CD4-positive, alpha-beta T cell treated with Interleukin-17A for 1 hour (primary cell): ENCODE data around the gene TIFAB.

Source experiments
- DNase-seq: peaks from one replicate; pipeline ENCODE4 v3.0.0-alpha.2; 2020

TIFAB gene

DNA sequence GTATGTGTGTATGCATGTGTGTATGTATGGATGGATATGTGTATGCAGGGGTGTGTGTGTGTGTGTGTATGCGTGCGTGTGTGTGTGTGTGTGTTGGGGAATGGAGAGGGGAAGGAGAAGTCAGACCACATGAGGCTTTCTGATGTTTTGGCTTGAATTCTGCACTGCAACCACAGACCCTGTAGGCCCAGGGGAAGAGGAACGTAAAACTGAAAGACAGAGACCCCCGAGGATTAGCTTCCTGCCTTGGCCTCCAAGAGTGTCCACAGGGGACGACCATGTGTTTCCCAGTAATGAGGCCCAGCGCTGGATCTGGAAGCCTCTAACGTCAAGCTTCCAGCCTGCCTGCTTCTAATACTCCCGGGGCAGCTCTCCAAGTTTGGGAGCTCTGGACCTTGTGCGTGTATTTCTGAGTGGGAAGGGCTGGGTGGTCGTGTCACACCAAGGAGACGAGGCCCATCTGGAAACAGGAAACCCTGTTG lies 10.8 kb downstream of the TIFAB start:
- no peak for DNase-seq

DNA sequence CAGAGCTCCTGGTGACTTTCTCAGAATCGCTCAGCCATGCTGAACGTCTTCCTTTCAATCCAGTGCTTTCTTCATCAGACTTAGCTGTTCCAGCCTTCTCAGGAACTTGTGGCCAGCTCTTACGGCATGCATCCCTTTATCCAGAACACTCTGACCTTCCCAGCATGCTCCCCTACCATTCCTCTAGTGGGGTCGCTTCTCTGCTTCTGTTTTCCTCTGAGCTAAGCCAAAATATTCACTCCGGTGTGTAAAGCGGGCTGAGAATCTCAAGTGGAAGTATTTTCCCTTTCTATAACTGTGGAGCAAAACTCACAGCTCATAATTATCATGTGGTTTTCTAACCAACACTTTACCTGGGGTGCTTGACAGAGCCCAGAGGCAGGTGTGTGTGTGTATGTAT lies 11.2 kb downstream of the TIFAB start:
- DNase-seq, result no peak

DNA sequence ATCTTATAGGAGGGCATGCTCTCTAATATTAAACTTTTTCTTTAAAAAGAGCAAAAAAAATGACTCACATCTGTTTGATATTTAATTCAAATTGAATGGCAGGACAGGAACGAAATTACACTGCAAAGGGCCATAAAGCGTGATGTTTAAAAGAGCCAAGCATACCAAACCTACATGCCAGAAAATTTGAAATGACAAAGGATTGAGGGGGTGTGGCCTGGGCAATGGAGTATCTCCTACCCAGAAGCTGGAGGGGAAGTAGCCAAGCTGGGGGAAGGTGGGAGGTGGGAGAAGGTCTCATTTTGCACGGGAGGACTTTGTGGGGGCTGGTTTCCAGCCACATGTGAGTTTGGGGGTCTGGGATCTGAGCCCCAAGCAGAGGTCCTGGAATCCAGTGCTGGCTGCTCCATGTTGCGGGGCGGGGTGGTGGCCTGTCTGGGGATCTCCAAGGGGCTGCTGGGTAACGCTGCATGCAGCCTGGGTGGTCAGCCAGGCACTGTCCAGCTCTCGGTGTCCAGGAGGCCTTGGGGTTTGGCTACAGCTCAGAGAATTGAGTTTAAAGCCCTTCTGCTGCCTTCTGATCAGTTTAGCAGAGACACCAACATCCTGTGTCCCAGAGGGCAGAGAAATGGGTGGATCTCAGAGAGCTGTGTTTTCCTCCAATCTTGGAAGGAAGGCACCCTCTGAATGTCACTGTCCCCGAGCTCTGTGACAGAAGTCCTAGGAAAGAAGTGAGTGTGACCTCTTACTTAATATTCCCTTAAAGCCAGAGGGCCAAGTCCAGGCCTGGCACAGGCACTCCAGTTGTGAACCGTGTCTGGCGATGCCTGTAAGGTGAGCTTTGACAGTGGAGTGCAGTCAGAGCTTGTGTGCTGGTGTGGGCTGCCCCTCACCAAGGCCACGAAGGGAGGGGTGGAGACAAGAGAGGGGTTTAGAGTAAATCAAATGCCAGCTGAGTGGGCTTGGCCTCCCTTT lies 12.6 kb downstream of the TIFAB start:
- DNase-seq, result no peak

DNA sequence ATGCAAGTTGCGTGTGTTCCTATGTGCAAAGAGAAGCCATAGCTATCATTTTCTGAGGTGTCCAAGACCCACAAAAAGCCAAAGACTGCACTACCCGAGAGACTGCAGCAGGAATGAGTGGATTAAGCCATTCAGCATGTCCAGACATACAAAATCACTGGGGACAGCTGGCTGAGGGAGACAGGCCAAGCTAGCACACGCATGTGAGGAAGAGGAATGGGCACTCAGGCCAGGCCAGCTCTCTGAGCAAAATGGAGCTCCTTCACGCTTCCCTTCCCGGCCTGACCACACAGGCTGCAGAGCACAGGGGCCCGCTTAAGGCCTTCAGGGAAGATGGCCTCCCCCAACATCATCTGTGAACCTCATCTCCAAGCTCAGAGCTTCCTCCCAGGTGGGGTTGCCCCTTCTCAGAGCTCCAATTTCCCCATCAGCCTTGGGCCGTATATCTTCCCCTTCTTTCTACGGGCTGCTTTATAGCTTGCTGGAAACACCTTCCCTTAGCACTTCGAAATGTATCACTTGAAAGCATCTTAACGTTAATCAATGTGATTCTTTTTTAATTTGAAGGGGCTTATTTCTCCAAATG lies 13.4 kb downstream of the TIFAB start:
- no peak for DNase-seq

DNA sequence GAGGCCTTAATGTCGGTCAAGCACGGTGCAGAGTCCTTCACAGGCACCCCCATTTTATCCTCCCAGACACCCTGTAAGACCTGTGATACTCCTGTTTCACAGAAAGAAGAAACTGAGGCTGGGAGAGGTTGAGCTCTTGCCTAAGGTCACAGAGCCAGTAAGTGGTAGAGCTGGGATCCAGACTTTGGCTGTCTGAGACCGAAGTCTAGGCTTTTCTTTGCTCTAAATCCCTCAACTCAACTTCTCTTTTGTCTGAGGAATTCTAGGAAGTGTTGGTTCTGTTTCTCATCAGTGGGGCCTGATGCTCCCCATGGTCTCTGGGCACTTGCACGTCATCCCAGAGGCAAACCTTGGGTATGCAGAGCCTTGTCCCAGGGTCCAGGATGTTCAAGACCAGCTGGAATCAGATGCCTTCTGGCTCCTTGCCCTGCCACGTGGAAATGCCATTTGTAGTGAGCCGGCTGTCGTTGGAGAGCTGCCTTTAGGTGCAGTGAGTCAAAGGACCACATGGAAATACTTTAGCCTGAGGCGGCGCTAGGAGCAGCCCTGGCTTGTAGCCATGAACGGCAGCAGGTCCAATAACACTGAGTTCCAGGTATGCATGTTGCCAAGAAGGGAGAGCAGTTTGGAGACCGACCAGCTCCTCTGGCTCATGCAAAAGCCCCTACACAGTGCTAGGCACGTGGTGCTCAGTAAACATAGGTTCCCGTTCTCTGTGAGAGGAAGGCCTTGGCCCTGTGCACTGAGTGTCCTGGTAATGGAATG lies 14.2 kb downstream of the TIFAB start:
- DNase-seq, result no peak

DNA sequence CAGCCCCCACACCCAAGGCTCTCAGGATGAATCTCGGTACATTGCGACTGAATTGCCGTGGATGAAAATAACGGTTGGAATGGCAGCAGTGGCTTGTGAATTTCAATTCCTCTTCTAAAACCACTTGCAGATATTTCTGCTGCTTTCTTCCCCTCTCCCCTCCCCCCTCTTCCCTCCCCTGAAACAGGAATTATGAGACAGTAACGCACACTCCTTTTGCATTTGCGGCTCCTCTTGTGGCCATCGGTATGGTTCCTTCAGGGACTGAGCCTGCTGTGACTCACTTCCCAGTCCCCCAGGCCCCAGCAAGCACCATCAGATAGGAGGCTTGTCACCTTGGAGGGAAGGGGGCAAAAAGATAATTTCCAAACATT lies 14.7 kb downstream of the TIFAB start:
- peak; percentile 21 for DNase-seq

DNA sequence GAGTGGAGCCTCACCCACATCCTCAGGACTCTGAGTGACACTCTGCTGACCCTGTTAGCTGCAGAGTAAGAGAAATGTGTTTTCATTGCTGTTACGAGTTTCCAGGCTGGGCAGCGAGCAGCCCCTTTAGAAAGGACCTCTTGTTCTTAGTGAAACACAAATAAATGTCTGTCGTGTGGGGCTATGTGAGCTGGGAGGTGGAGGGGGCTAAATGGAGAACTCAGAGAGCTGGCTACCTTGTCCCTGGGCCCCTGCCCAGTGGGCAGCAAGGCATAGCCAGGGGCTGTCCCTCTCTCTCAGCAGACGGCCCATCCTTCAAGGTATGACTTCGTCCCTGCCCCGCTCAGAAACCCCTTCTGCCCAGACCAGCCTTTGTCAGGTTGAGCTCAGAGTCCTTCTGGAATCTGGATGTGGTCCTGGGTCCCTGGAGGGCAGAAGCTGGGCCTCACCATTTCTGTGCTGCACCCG lies 15.2 kb downstream of the TIFAB start:
- DNase-seq, result no peak

DNA sequence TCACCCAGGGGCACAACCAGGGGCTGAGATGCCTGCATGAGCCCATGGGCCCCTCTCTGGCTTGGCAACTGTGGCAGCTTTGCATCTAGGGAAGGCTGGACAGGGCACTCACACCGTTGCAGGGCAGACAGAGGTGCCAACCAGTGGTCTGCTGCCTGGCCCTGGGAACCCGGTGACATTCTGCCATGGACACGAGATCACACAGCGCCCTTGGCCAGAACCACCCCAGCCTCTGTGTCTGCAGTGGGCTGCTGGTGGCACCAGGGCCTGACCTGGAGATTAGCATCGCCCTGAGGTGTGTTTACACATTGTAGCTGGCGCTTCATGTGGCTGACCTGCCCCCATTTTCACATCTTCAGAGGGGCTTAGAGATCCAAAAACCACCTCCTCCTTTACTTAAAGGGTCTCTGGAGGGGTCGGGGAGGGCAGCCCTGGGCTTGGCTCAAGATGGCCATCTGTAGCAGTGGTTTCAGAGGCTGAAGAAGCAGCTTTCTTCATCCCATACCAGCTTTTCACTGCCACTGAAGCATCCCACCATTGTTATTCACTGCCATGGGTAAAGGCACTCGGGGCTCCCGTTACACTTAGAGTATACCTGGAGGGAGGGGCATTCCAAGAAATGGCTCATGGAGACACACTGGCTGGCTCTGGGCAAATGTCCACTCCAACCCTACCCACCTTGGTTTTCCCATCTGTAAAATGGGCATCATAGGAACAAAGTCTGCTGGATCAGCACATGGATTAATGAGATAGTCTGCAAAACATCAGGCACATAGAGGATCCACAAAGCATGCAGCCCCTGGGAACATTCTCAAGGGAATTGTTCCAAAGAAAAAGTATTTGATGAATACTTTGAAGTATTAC lies 16.5 kb downstream of the TIFAB start:
- no peak for DNase-seq

DNA sequence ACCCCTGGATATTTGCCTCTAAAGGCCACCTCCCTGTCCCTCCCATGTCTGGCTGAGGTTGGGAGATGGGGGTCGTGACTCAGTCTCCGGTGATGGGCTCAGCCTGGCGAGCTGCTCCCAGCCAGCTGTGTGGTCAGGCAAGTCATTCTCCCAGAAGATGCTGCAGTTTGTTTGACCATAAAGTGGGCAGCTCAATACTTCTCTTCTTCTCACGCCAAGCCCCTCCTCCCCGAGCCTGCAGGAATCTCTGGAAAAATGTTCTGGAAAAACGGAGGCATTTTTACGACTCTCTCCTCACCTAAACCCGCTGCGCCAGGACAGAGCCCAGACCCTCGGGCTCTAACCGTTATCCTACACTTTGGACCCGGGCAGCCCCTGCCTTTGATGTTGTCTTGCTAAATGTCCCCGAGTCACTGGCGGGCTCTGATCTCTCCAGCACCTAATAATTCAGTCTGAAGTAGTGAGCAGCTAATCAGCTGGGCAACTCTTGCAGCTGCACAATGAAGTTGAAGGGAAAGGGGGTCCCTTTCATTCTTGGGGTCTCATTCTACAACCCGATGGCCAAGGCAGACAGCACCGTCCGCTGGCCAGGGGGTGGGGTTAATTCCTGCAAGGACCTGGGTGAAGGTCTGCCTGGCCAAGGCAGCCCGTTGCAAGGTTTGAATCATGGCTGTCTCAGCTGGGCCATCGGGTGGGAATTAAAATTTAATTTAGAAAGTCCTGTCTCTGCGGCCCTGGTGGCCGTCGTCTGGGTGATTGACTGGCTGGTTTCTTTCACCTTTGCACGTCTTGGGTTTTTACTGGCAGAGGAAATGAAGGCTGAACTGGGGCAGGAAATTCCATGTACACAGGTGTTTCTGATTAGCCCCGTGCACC lies 17.3 kb downstream of the TIFAB start:
- DNase-seq, result no peak

DNA sequence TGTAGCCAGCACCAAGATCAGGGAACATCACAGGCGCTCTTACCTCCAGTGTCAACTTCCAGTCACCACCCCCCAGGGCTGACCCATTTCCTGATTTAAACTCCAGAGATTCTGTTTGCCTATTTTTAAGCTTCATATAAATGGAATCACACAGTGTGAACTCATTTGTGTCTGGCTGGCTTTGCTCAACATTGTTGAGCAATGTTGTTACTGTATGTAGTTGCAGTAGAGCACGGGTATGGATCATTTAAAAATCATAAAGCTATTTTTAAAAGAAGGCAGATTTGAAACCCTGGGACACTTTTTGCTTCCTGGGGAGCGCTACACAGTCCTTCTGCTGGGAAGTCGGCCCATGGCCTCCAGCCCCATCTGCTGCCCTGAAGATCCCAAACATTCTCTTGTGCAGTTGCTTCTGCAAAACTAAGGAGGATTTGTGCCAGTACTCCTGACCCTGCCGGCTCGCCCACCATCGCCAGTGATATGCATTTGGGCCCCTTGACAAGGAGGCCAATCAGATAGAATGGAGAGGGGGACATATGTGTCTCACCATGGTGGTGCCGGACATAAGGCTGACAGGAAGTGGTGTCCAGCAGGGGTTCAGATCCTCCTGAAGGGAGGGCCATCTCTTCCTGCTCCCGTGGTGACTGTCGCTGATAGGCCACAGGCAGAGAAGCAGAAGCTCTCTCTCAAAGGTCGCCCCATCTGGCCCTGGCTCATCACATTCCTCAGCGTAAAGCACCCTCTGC lies 18.3 kb downstream of the TIFAB start:
- DNase-seq, result no peak

DNA sequence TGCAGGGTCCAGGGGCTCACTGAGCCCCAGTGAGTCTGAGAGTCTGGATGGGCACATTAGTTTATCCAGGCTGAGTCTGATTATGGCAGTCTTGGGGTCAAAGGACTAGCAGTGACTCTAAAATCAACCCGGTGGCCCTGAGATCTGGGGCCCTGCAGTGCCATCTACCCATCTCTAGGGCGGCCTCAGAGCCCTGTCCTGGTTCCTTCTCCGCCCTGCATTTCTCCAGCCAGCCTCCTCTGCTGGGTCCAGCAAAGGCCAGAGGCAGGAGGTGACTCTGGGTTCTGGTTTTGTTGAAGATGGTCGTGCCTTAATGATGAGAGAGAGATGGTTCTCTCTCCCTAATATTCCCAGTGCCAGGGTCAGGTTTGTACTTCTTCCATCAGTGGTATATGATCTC lies 20.0 kb downstream of the TIFAB start:
- DNase-seq, result no peak

DNA sequence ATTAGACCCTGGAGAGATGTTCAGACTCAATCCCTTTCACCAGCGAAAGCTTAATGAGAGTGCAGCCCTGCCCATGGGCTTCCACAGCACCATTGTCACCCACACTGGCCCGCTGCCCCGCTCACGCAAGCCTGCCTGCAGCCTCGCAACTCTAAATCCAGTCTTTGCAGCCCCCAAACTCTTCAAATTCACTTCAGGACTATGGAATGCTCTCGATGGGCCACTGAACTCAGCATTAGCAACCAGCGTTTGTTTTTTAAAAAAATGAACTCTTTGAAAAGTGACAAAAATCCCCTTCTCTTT lies 22.1 kb downstream of the TIFAB start:
- no peak for DNase-seq

DNA sequence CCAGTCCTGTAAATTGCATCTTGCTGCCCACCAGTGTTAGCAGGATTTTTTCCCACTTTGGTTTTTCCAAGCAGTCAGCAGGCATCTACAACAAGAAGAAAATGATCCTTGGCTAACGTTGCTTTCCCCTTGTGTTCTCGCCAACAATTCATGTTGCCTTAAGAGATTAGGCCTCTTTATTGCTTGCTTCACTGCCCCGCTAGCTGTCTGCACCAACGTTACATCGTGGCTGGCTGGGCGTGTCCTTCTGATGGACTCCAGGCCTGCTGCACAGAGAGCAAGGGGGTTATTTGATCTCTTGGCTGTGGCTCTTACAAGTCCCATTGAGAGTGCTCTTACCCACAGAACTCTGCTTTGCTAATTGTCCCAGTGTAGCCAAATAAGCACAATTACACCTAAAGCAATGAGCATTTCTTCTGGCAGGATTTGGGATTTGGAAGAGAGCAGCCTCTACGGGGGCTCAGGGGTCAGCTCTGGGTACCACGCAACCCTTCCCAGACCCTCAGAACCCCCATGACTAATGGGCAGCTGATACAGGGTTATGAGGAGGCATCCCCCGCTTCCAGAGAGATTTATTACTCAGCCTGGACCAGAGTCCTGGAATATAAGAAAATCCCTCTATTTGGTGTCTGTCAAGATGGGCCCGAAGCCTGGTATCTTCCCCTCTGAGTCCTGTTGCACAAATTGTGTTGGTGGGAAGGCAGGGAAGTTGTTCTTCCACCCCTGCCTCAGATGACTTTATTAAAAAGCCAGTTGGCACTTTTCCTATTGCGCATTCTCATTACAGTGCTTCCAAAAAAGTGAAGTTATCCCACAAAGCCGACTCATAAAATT lies 22.6 kb downstream of the TIFAB start:
- DNase-seq, result no peak

DNA sequence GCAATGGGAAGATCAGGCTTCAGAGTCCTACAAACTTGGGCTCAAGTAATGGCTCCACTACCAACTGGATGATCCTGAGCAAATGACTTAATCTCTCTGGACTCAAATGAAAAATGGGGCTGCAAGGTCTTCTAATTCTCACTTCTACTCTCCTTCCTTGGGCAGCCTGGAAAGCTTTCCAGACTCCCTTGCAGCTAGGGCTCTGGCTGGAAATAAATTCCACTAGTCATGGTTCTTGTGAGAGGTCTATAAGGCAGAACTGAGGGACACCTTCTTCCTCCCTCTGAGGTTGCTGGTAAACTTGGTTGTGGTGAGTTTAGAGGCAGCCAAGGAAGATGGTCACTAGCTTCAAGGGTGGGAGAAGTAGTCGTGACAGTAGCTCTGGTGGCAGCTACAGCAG lies 23.6 kb downstream of the TIFAB start:
- DNase-seq, result no peak

DNA sequence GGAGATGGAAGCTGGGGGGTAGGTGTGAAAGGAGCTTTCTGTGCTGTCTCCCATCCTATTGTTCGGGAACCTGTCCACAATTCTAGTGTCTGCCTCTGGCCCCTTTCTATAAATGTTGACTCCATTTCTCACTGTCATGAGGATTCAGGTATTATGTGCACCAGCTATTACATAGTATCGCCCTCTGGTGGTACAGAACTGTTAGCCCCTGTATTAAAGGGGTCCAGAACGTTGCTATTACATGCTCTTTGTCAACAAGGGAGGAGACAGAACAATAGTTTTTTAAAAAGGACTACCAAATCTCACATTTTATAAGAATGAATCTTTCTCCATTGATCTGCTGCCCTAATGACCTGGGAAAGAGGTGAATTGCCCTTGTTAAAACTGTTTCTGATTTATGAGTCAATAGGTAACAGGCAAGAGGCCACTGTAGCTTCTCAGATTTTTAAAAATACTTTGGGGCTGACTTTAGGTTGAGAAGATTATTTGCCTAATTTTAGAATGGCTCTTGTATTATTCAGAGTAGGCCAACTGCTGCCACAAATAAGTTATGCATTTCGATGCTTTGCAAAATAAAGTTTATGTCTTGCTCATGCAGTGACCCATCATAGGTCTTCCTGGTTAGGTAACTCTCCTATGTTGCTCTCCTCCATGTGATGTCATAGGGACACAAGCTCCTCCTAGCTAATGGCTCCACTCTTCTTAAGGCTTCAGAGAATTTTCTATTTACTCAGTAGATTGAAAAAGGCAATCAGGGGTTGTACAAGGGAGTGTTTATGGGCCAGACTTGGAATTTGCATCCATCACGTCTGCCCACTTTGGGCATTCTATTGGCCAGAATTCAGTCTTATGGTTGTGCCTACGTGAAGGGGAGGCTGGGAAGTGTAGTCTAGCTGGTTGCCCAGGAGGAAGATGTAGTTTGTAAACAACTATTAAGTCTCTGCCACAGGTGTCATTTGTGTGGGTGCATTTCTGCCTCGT lies 25.8 kb downstream of the TIFAB start:
- DNase-seq, result peak; percentile 57

DNA sequence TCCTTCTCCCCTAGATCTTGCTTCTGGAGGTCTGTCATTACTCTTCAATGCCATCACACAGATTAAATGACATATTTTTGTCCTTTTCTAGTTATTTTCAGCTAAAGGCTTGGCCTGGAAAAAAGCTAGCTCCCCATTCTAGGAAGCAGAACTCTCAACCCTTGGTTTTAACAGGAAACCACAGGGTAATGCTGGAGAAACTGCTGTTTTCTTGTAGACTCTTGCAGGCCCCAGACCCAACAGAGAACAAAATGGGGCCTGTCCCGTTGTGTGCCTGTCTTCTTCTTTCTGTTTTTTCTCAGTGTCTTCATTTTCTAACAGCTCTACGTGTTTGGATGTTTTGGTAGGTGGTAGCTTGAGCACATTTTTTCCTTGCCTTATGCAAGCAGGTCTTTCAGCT lies 26.5 kb downstream of the TIFAB start:
- no peak for DNase-seq

DNA sequence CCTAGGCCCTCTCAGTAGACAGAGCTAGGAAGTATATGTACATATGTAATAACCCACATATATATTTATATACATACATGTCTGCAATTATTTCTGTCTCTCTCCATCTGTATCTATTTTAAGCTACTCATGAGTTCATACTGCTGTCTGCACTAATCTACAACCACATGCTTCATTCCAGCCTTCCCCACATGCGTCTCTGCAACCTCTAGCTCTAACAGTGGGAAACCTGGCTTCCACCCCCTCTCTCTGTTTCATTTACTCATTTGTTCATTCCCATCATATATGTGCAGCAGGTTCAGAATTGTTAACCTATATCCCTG lies 28.3 kb downstream of the TIFAB start:
- no peak for DNase-seq

DNA sequence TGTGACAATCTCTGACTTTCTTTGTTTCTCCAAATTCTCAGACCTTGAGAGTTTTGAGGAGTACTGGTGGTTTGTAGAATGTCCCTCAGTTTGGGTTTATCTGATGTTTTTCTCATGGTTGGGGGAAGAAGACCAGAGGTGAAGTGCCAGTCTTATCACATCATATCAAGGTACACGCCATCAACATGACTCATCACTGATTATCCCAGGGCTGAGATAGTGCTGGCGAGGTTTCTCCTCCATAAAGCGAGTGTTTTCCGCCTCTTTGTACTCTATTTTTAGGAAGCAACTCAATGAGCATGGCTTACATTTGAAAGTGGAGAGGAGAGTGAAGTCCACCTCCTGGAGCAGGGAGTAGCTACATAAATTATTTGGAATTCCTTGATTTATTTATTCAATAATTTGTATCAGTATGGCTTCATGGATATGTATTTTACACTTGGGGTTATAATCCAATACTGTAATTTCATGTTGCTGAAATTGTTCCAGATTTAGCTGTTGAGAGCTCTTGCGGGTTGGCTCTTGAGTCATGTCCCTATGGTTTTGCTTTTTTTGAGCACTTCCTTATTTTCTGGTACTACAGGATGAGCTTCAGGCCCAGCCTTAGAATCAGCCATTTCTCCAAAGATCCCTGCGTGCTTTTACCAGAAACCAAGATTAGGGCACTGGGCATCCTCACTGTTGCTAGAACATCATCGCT lies 28.9 kb downstream of the TIFAB start:
- no peak for DNase-seq
